Neural progenitor cell (in vitro differentiated cells): Measurements from ENCODE around the gene ZNF544. TPM values are rescaled to one million over a fixed set of nuclear protein-coding genes. Genes with fewer than 3 reads are reported as not detected.

Source experiments
- DNase-seq: peaks from one replicate; pipeline ENCODE4 v3.0.0-alpha.2; 2016; ENCODE audit warnings: low spot score
- H2AFZ ChIP-seq: fragments of 200-600 bp; sonication (generic); replicated peaks from 2 replicates; pipeline ENCODE4 v1.6.1; 2016; ENCODE audit warnings: antibody characterized with exemption
- H3F3A ChIP-seq: fragments of 200-600 bp; sonication (generic); 2 replicates; pipeline ENCODE4 v1.6.1; 2016; ENCODE audit warnings: antibody characterized with exemption, low read depth
- H3K27ac ChIP-seq: fragments of 200-600 bp; sonication (generic); 2 replicates; pipeline ENCODE4 v1.5.1; 2016; ENCODE audit warnings: mild to moderate bottlenecking
- H3K27me3 ChIP-seq: fragments of 200-600 bp; sonication (generic); 2 replicates; pipeline ENCODE4 v1.6.1; 2016; ENCODE audit warnings: mild to moderate bottlenecking, moderate library complexity
- H3K36me3 ChIP-seq: fragments of 200-600 bp; sonication (generic); 2 replicates; pipeline ENCODE4 v1.5.1; 2016
- H3K4me1 ChIP-seq: fragments of 200-600 bp; sonication (generic); 2 replicates; pipeline ENCODE4 v1.6.1; 2016; ENCODE audit warnings: mixed run types
- H3K4me2 ChIP-seq: fragments of 200-600 bp; sonication (generic); 2 replicates; pipeline ENCODE4 v1.6.1; 2016
- H3K4me3 ChIP-seq: fragments of 200-600 bp; sonication (generic); 2 replicates; pipeline ENCODE4 v1.5.1; 2016
- H3K79me2 ChIP-seq: fragments of 200-600 bp; sonication (generic); 2 replicates; pipeline ENCODE4 v1.6.1; 2016; ENCODE audit warnings: low read depth
- H3K9ac ChIP-seq: fragments of 200-600 bp; sonication (generic); 2 replicates; pipeline ENCODE4 v1.6.1; 2016
- H3K9me3 ChIP-seq: fragments of 200-600 bp; sonication (generic); 2 replicates; pipeline ENCODE4 v1.5.1; 2016; ENCODE audit warnings: low read depth
- H4K20me1 ChIP-seq: fragments of 200-600 bp; sonication (generic); 2 replicates; pipeline ENCODE4 v1.6.1; 2016; ENCODE audit warnings: low read depth
- H3K27ac Mint-ChIP-seq: 3 replicates; pipeline ENCODE4 v1.8.0; 2021; ENCODE audit warnings: mixed read lengths
- H3K27me3 Mint-ChIP-seq: 2 replicates; pipeline ENCODE4 v1.8.0; 2022; ENCODE audit warnings: low read depth, mild to moderate bottlenecking, inconsistent platforms, moderate library complexity, mixed read lengths; ENCODE audit not compliant: insufficient read depth
- H3K36me3 Mint-ChIP-seq: 3 replicates; pipeline ENCODE4 v1.8.0; 2021; ENCODE audit warnings: mixed read lengths
- H3K4me1 Mint-ChIP-seq: 3 replicates; pipeline ENCODE4 v1.8.0; 2021; ENCODE audit warnings: mixed read lengths
- H3K4me3 Mint-ChIP-seq: 3 replicates; pipeline ENCODE4 v1.8.0; 2021; ENCODE audit warnings: mild to moderate bottlenecking, moderate library complexity, mixed read lengths
- H3K9me3 Mint-ChIP-seq: 3 replicates; pipeline ENCODE4 v1.8.0; 2020; ENCODE audit warnings: mixed read lengths
- CTCF ChIP-seq: fragments of 200-600 bp; sonication (generic); IDR thresholded peaks from 2 replicates; pipeline ENCODE4 v1.5.1; 2017; ENCODE audit warnings: antibody characterized with exemption, mild to moderate bottlenecking
- EZH2 ChIP-seq: fragments of 200-600 bp; sonication (generic); IDR thresholded peaks from 2 replicates; pipeline ENCODE4 v1.6.1; 2017; ENCODE audit warnings: antibody characterized with exemption, mild to moderate bottlenecking, moderate library complexity
- EZH2phosphoT487 ChIP-seq: fragments of 200-600 bp; sonication (generic); IDR thresholded peaks from 2 replicates; pipeline ENCODE4 v1.6.1; 2017; ENCODE audit warnings: antibody characterized with exemption
- total RNA-seq: library from RNA; depleted of rRNA; stranded (reverse); fragments of >200 nt; gene quantifications from 2 replicates; pipeline ENCODE4 v1.2.3, GENCODE V29; 2015; ENCODE audit warnings: low replicate concordance

The ZNF544 gene
- total RNA-seq, 1 donor from 2014 or later: 86.0 TPM

- Mint-ChIP-seq H3K4me1 (peaks cover 2% of the 10 kb centered on the region), H3K27me3 (peaks cover 2% of the 10 kb centered on the region), H3K36me3 (peaks cover 79% of the 10 kb centered on the region), H3K27ac (no peak overlapping the region), H3K4me3 (no peak overlapping the region), H3K9me3 (peaks cover 14% of the 10 kb centered on the region)
- H2AFZ ChIP-seq: no peak overlapping the region
- H4K20me1 ChIP-seq: peaks cover 4% of the 10 kb centered on the region
- DNase-seq: no peak
- H3K27ac ChIP-seq: no peak overlapping the region
- H3K79me2 ChIP-seq: peaks cover 15% of the 10 kb centered on the region
- no peaks in the 10 kb centered on the region for H3K9me3 ChIP-seq
- TF ChIP-seq EZH2phosphoT487 (no peak), EZH2 (no peak), CTCF (no peak)
- H3K4me3 ChIP-seq: no peak overlapping the region
- H3K9ac ChIP-seq: no peak overlapping the region
- no peak overlapping the region for H3K4me2 ChIP-seq
- H3K27me3 ChIP-seq: no peaks in the 10 kb centered on the region
- H3K36me3 ChIP-seq: peaks cover 11% of the 10 kb centered on the region
- H3K4me1 ChIP-seq: no peaks in the 10 kb centered on the region
- H3F3A ChIP-seq: peaks cover 9% of the 10 kb centered on the region
Observed at GRCh38 chr19:58311345-58311865, 82.7 kb downstream of the ZNF544 start.

Other genes starting within 250 kb of the ZNF544 start
- gene ZNF606, start 226.1 kb upstream of the ZNF544 start, total RNA-seq: 48.7 and 50.9 TPM in 2 replicates
- 0.67 and 4.1 TPM in 2 replicates for gene ZSCAN1, start 194.9 kb upstream of the ZNF544 start, total RNA-seq
- 9.5 and 11.1 TPM in 2 replicates for gene ZNF135, start 169.6 kb upstream of the ZNF544 start, total RNA-seq
- gene ZSCAN18, start 130.7 kb upstream of the ZNF544 start, total RNA-seq: 49.1 and 144 TPM in 2 replicates
- 28.4 and 36.2 TPM in 2 replicates for gene ZNF329, start 78.1 kb upstream of the ZNF544 start, total RNA-seq
- 39.3 and 43.0 TPM in 2 replicates for gene ZNF274, start 45.9 kb upstream of the ZNF544 start, total RNA-seq
- 18.6 and 24.0 TPM in 2 replicates for gene ZNF8, start 50.0 kb downstream of the ZNF544 start, total RNA-seq
- gene ERVK3-1, start 76.5 kb downstream of the ZNF544 start, total RNA-seq: 49.8 and 49.9 TPM in 2 replicates
- gene ZSCAN22, start 98.1 kb downstream of the ZNF544 start, total RNA-seq: 1.5 and 2.4 TPM in 2 replicates
- 7.5 and 37.1 TPM in 2 replicates for gene A1BG, start 124.6 kb downstream of the ZNF544 start, total RNA-seq
- 3.7 and 8.0 TPM in 2 replicates for gene ZNF497, start 133.8 kb downstream of the ZNF544 start, total RNA-seq
- 1.4 and 8.5 TPM in 2 replicates for gene ZNF837, start 152.1 kb downstream of the ZNF544 start, total RNA-seq
- 1,938 and 2,407 TPM in 2 replicates for gene RPS5, start 158.4 kb downstream of the ZNF544 start, total RNA-seq
- gene RNF225, start 166.7 kb downstream of the ZNF544 start, total RNA-seq: 0.62 TPM in 1 of 2 replicates, not detected in the other
- gene ZNF584, start 179.7 kb downstream of the ZNF544 start, total RNA-seq: 6.9 and 9.3 TPM in 2 replicates
- gene ZNF132, start 211.2 kb downstream of the ZNF544 start, total RNA-seq: 1.0 and 1.4 TPM in 2 replicates
- gene ZNF324B, start 222.7 kb downstream of the ZNF544 start, total RNA-seq: 3.2 TPM in 2 replicates
- 4.2 and 14.8 TPM in 2 replicates for gene ZNF324, start 238.2 kb downstream of the ZNF544 start, total RNA-seq
- gene ZNF446, start 247.4 kb downstream of the ZNF544 start, total RNA-seq: 4.4 and 13.2 TPM in 2 replicates